K562 (cell line): ENCODE results near the gene TPGS1. TPM values are rescaled to one million over a fixed set of nuclear protein-coding genes. Genes with fewer than 3 reads are reported as not detected.
A peak's percentile ranks its signal among the peaks of the same experiment; 100 is the strongest.

ENCODE experiments used
- ATAC-seq: fragments of 200-7000 bp; cut with Tn5 transposase; 3 replicates; pipeline ENCODE4 v1.9.1; 2020; ENCODE audit warnings: moderate library complexity
- BruUV-seq: library from RNA; stranded (reverse); fragments of 400-500 nt; replicated peaks from 2 replicates; lab custom pipeline; 2021; lab: Mats Ljungman, UMichigan
- CTCF ChIA-PET: fragments of 300-600 bp; formaldehyde crosslinking; extraction: SDS; loops from one replicate; lab custom pipeline; 2021; ENCODE audit warnings: low intra/inter-chr PET ratio; lab: Yijun Ruan, JAX
- POLR2A ChIA-PET: fragments of 300-600, 350-650 bp; sonication (Branson Sonifier 250); formaldehyde crosslinking; extraction: SDS; loops from one replicate; lab custom pipeline; 2021; ENCODE audit warnings: antibody characterized with exemption, inconsistent platforms; lab: Yijun Ruan, JAX
- DNase-seq, 4 experiments: peaks; one replicate each; pipeline versions ENCODE4 v3.0.0 to v3.0.0-alpha.2; 2011 to 2018; ENCODE audit warnings: low spot score in 3 of 4, mixed read lengths in 3 of 4; ENCODE audit errors: extremely low read depth in 1 of 4
- FAIRE-seq: peaks from 2 replicates; lab custom pipeline; 2011; peaks lifted over from hg19 to GRCh38; lab: Jason Lieb, UNC
- H2AFZ ChIP-seq: 2 replicates; pipeline ENCODE4 v1.6.0; 2011; ENCODE audit warnings: low read depth, low read length, control low read depth, inconsistent platforms
- H3K27ac ChIP-seq: fragments of 200-600 bp; 3 replicates; pipeline ENCODE4 v1.8.0; 2011; ENCODE audit warnings: low read depth, mild to moderate bottlenecking, control low read depth, inconsistent platforms, low read length, moderate library complexity, mixed read lengths; ENCODE audit errors: extremely low read depth
- H3K27me3 ChIP-seq, 2 experiments: fragments of 300-600 bp in 1 of 2; 2 replicates in 1 of 2; 3 replicates in 1 of 2; pipeline versions ENCODE4 v1.6.0 to v1.8.0; 2011; ENCODE audit warnings: inconsistent platforms in 2 of 2, low read length in 2 of 2, mild to moderate bottlenecking in 1 of 2, mixed read lengths in 1 of 2, moderate library complexity in 1 of 2; ENCODE audit not compliant: control insufficient read depth in 2 of 2, insufficient read depth in 2 of 2
- H3K36me3 ChIP-seq: fragments of 300-600 bp; 3 replicates; pipeline ENCODE4 v1.8.0; 2011; ENCODE audit warnings: mild to moderate bottlenecking, low read length, inconsistent platforms; ENCODE audit not compliant: control insufficient read depth, insufficient read depth
- H3K4me1 ChIP-seq, 2 experiments: fragments of 200-600 bp in 1 of 2; replicated peaks in 1 of 2; 2 replicates in 1 of 2; 3 replicates in 1 of 2; pipeline versions ENCODE4 v1.5.1 to v1.8.0; 2011; ENCODE audit warnings: inconsistent platforms in 2 of 2, low read length in 2 of 2, mild to moderate bottlenecking in 1 of 2, mixed read lengths in 1 of 2, moderate library complexity in 1 of 2; ENCODE audit not compliant: control insufficient read depth in 2 of 2, insufficient read depth in 2 of 2
- H3K4me2 ChIP-seq: 2 replicates; pipeline ENCODE4 v1.6.1; 2011; ENCODE audit warnings: low read length, control low read depth, inconsistent platforms, mixed read lengths; ENCODE audit not compliant: insufficient read depth
- H3K4me3 ChIP-seq: fragments of 200-600 bp; sonication (generic), shearing (Covaris generic); 2 replicates; pipeline ENCODE4 v1.5.1; 2016; ENCODE audit warnings: control low read depth, inconsistent platforms
- H3K79me2 ChIP-seq: fragments of 200-600 bp; 3 replicates; pipeline ENCODE4 v1.8.0; 2011; ENCODE audit warnings: low read length, inconsistent platforms; ENCODE audit not compliant: control insufficient read depth, insufficient read depth
- H3K9ac ChIP-seq, 2 experiments: 2 replicates each; pipeline versions ENCODE4 v1.6.0 to v1.6.1; 2011; ENCODE audit warnings: low read depth in 2 of 2, low read length in 2 of 2, control low read depth in 1 of 2, inconsistent platforms in 1 of 2, mild to moderate bottlenecking in 1 of 2, mixed read lengths in 1 of 2; ENCODE audit not compliant: insufficient read depth in 1 of 2
- H3K9me1 ChIP-seq: one replicate; pipeline ENCODE4 v1.6.0; 2011; ENCODE audit warnings: inconsistent platforms, mild to moderate bottlenecking, low read length, moderate library complexity; ENCODE audit not compliant: control insufficient read depth, insufficient read depth
- H3K9me3 ChIP-seq: replicated peaks from 2 replicates; pipeline ENCODE4 v1.5.1; 2011; ENCODE audit warnings: low read depth, low read length, inconsistent platforms; ENCODE audit not compliant: control insufficient read depth, insufficient read depth
- H4K20me1 ChIP-seq: replicated peaks from 2 replicates; pipeline ENCODE4 v1.6.1; 2011; ENCODE audit warnings: low read length, inconsistent platforms, mixed read lengths; ENCODE audit not compliant: control insufficient read depth, insufficient read depth
- HDAC1 ChIP-seq, 2 experiments: fragments of 450-650 bp; IDR thresholded peaks; 2 replicates each; pipeline ENCODE4 v1.6.1; 2016 to 2017; ENCODE audit warnings: inconsistent platforms in 1 of 2, mild to moderate bottlenecking in 1 of 2, moderate library complexity in 1 of 2
- HDAC6 ChIP-seq: IDR thresholded peaks from 2 replicates; pipeline ENCODE4 v1.6.1; 2012; ENCODE audit warnings: low read depth, mild to moderate bottlenecking, control low read depth, inconsistent platforms, low read length, moderate library complexity
- NR2C1 ChIP-seq, 2 experiments: fragments of 450-650 bp; IDR thresholded peaks; 2 replicates each; pipeline ENCODE4 v1.6.1; 2017; ENCODE audit warnings: mild to moderate bottlenecking in 2 of 2, antibody characterized with exemption in 1 of 2, inconsistent platforms in 1 of 2, missing compliant biosample characterization in 1 of 2, missing genetic modification characterization in 1 of 2
- POLR2AphosphoS5 ChIP-seq: IDR thresholded peaks from 2 replicates; pipeline ENCODE4 v1.6.1; 2011; ENCODE audit warnings: mild to moderate bottlenecking, low read depth, low read length, moderate library complexity; ENCODE audit not compliant: control insufficient read depth, insufficient read depth
- RBBP5 ChIP-seq: fragments of 200-600 bp; sonication (generic); IDR thresholded peaks from 2 replicates; pipeline ENCODE4 v1.6.1; 2012; ENCODE audit warnings: borderline replicate concordance, mild to moderate bottlenecking, low read length, control low read depth, inconsistent platforms; ENCODE audit not compliant: insufficient read depth, poor library complexity, severe bottlenecking
- SP1 ChIP-seq: sonication (generic); formaldehyde crosslinking; IDR thresholded peaks from 2 replicates; pipeline ENCODE4 v1.8.1; 2022; ENCODE audit warnings: mild to moderate bottlenecking, missing genetic modification reagents
- ZNF140 ChIP-seq: fragments of 250-450 bp; sonication (Bioruptor Pico); IDR thresholded peaks from 2 replicates; pipeline ENCODE4 v1.8.0; 2021; ENCODE audit warnings: moderate library complexity, mild to moderate bottlenecking, inconsistent platforms
- ZNF57 ChIP-seq: fragments of 450-650 bp; formaldehyde crosslinking; IDR thresholded peaks from 2 replicates; pipeline ENCODE4 v1.4.0; 2020; ENCODE audit warnings: mild to moderate bottlenecking, moderate library complexity
- WGBS: fragments of 100-300 bp; shearing (Covaris generic); methylation state at CpG from one replicate; pipeline ENCODE4 v1.1.6; 2016; ENCODE audit warnings: low coverage, mixed read lengths; ENCODE audit not compliant: insufficient coverage; ENCODE audit errors: missing lambda C conversion rate; 5-methylcytosine and 5-hydroxymethylcytosine counted together
- in situ Hi-C: fragments of 300-500 bp; cut with MboI; formaldehyde crosslinking; loops from 4 replicates; pipeline ENCODE4 v1.15.0; 2018; ENCODE audit warnings: inconsistent platforms, mixed read lengths
- intact Hi-C: fragments of 100-400 bp; cut with micrococcal nuclease; formaldehyde crosslinking; loops from 2 replicates; pipeline ENCODE4 v1.14.2; 2022
- polyA plus RNA-seq, 8 experiments: library from polyadenylated mRNA; depleted of rRNA in 4 of 8; stranded (reverse) in 5 of 8; unstranded in 3 of 8; fragments of >200 nt; fragmentation: Nextera tagmentation in 2 of 8; fragmentation: Illumina TruSeq in 1 of 8; extraction: Ambion mirVana in 2 of 8; extraction: Trizol in 1 of 8; gene quantifications; 2 replicates each; pipeline versions ENCODE4 v1.2.1 to v1.2.3, GENCODE V29; 2011 to 2014; ENCODE audit warnings: inconsistent platforms in 1 of 8, missing spikeins in 1 of 8
- total RNA-seq, 7 experiments: library from RNA; depleted of rRNA in 6 of 7; stranded (reverse); fragments of >200 nt in 6 of 7; fragmentation: Illumina TruSeq in 2 of 7; extraction: Trizol in 2 of 7; gene quantifications; 2 replicates each; pipeline versions ENCODE4 v1.2.1 to v1.2.3, GENCODE V29; 2011 to 2021; ENCODE audit warnings: low replicate concordance in 1 of 7
- TF ChIP-seq, protein P1 (sequence below): sonication (generic); formaldehyde crosslinking; IDR thresholded peaks from 2 replicates; pipeline ENCODE4 v1.8.0; 2023; ENCODE audit warnings: mild to moderate bottlenecking, missing genetic modification reagents
- TF ChIP-seq, protein P2 (sequence below): sonication (generic); formaldehyde crosslinking; IDR thresholded peaks from 2 replicates; pipeline ENCODE4 v1.8.0; 2022; ENCODE audit warnings: mild to moderate bottlenecking, missing genetic modification reagents
- TF ChIP-seq, protein P3 (sequence below), 3 experiments: IDR thresholded peaks in 2 of 3; conservative IDR thresholded peaks in 1 of 3; 2 replicates each; pipeline ENCODE4 v1.5.1; 2011 to 2012; ENCODE audit warnings: low read length in 3 of 3, mild to moderate bottlenecking in 3 of 3, control low read depth in 2 of 3, improper control_type of control experiment in 1 of 3, inconsistent platforms in 1 of 3, low read depth in 1 of 3, mixed read lengths in 1 of 3, moderate library complexity in 1 of 3; ENCODE audit not compliant: insufficient read depth in 2 of 3

TPGS1 gene
- total and polyA plus RNA-seq, 9 of the 15 experiments (the other 6 are each of a cell fraction or from before 2014, with no cell fraction given), result 0.30 to 31.6 (median 1.2) TPM; not detected in 2

- intact Hi-C loops, result no loop called here
- no peaks in the 10 kb centered on the region for H3K79me2 ChIP-seq
- BruUV-seq, result no TSS peak
- H3K36me3 ChIP-seq, result no peaks in the 10 kb centered on the region
- H3K9ac ChIP-seq, result peak overlapping the region in 1 of 2 experiments; percentile 81; a peak in 2 of 4 replicates
- ATAC-seq (peak; percentile 76), FAIRE-seq (no peak), DNase-seq (peak; percentile 76 to 93 (median 86))
- POLR2A ChIA-PET, result interaction anchor here (0.5 to 0.6 kb wide), 2 partner anchors 87 to 152 kb away, joined by 3 read pairs; no protein-coding TSS in a partner anchor
- H2AFZ ChIP-seq, result peak overlapping the region; percentile 62; the same call in 1 of the 2 replicates
- peaks cover 0 to 10% of the 10 kb centered on the region in 2 experiments; a peak in 1 of 5 replicates for H3K27me3 ChIP-seq
- no peaks in the 10 kb centered on the region; the same call in 1 of the 2 replicates for H3K9me3 ChIP-seq
- peaks cover 5 to 38% of the 10 kb centered on the region in 2 experiments; a peak in 4 of 5 replicates for H3K4me1 ChIP-seq
- no peak overlapping the region for H3K27ac ChIP-seq
- in situ Hi-C loops, result no loop called here
- H3K4me3 ChIP-seq, result 0 out of 2 replicates have a peak overlapping the region, but pooled peaks have one; percentile 17
- WGBS, result 3% methylated on average over 39 of the region's 60 CpGs
- CTCF ChIA-PET, result no interaction called here
- peak overlapping the region; percentile 66 for H3K4me2 ChIP-seq
- no peaks in the 10 kb centered on the region for H3K9me1 ChIP-seq
- no peaks in the 10 kb centered on the region for H4K20me1 ChIP-seq
- peak; percentile 57; the same call in 1 of the 2 replicates for TF ChIP-seq SP1 (CRISPR knock-in tag)
- no peak for TF ChIP-seq HDAC6
- no peak for TF ChIP-seq ZNF140 (CRISPR knock-in tag)
- TF ChIP-seq, protein P1, sequence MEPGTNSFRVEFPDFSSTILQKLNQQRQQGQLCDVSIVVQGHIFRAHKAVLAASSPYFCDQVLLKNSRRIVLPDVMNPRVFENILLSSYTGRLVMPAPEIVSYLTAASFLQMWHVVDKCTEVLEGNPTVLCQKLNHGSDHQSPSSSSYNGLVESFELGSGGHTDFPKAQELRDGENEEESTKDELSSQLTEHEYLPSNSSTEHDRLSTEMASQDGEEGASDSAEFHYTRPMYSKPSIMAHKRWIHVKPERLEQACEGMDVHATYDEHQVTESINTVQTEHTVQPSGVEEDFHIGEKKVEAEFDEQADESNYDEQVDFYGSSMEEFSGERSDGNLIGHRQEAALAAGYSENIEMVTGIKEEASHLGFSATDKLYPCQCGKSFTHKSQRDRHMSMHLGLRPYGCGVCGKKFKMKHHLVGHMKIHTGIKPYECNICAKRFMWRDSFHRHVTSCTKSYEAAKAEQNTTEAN (CRISPR knock-in tag), result no peak
- 0 out of 4 replicates have a peak, but pooled peaks of 1 of the 2 experiments have one; percentile 45 for TF ChIP-seq HDAC1 (IDR thresholded peaks at IDR 0.05)
- TF ChIP-seq ZNF57 (CRISPR knock-in tag), result no peak
- no peak for TF ChIP-seq RBBP5
- no peak for TF ChIP-seq POLR2AphosphoS5
- TF ChIP-seq, protein P2, sequence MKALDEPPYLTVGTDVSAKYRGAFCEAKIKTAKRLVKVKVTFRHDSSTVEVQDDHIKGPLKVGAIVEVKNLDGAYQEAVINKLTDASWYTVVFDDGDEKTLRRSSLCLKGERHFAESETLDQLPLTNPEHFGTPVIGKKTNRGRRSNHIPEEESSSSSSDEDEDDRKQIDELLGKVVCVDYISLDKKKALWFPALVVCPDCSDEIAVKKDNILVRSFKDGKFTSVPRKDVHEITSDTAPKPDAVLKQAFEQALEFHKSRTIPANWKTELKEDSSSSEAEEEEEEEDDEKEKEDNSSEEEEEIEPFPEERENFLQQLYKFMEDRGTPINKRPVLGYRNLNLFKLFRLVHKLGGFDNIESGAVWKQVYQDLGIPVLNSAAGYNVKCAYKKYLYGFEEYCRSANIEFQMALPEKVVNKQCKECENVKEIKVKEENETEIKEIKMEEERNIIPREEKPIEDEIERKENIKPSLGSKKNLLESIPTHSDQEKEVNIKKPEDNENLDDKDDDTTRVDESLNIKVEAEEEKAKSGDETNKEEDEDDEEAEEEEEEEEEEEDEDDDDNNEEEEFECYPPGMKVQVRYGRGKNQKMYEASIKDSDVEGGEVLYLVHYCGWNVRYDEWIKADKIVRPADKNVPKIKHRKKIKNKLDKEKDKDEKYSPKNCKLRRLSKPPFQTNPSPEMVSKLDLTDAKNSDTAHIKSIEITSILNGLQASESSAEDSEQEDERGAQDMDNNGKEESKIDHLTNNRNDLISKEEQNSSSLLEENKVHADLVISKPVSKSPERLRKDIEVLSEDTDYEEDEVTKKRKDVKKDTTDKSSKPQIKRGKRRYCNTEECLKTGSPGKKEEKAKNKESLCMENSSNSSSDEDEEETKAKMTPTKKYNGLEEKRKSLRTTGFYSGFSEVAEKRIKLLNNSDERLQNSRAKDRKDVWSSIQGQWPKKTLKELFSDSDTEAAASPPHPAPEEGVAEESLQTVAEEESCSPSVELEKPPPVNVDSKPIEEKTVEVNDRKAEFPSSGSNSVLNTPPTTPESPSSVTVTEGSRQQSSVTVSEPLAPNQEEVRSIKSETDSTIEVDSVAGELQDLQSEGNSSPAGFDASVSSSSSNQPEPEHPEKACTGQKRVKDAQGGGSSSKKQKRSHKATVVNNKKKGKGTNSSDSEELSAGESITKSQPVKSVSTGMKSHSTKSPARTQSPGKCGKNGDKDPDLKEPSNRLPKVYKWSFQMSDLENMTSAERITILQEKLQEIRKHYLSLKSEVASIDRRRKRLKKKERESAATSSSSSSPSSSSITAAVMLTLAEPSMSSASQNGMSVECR, result no peak
- TF ChIP-seq, protein P3, sequence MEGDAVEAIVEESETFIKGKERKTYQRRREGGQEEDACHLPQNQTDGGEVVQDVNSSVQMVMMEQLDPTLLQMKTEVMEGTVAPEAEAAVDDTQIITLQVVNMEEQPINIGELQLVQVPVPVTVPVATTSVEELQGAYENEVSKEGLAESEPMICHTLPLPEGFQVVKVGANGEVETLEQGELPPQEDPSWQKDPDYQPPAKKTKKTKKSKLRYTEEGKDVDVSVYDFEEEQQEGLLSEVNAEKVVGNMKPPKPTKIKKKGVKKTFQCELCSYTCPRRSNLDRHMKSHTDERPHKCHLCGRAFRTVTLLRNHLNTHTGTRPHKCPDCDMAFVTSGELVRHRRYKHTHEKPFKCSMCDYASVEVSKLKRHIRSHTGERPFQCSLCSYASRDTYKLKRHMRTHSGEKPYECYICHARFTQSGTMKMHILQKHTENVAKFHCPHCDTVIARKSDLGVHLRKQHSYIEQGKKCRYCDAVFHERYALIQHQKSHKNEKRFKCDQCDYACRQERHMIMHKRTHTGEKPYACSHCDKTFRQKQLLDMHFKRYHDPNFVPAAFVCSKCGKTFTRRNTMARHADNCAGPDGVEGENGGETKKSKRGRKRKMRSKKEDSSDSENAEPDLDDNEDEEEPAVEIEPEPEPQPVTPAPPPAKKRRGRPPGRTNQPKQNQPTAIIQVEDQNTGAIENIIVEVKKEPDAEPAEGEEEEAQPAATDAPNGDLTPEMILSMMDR (IDR thresholded peaks at IDR 0.05 in 2 of 3, conservative IDR thresholded peaks at IDR 0.05 in 1 of 3; ENCODE audit: insufficient read depth in 2 of 3, low read depth in 1 of 3, low read length in 3 of 3), result no peak
- no peak for TF ChIP-seq NR2C1 (IDR thresholded peaks at IDR 0.05)
- TF ChIP-seq NR2C1 (tag; IDR thresholded peaks at IDR 0.05), result no peak
Observed at GRCh38 chr19:461721-462551, 45.4 kb upstream of the TPGS1 start.
